HepG2 (cell line): ENCODE measurements around the gene SEMA3G. TPM values are rescaled to one million over a fixed set of nuclear protein-coding genes. Genes with fewer than 3 reads are reported as not detected.

Experiments
- AKNA ChIP-seq: sonication (generic); formaldehyde crosslinking; IDR thresholded peaks from 2 replicates; pipeline ENCODE4 v1.4.0; 2020; ENCODE audit warnings: missing genetic modification reagents, borderline replicate concordance
- BHLHE40 ChIP-seq: IDR thresholded peaks from 2 replicates; pipeline ENCODE4 v1.6.1; 2011; ENCODE audit warnings: low read length, improper control_type of control experiment
- CCDC6 ChIP-seq: sonication (generic); formaldehyde crosslinking; IDR thresholded peaks from 2 replicates; pipeline ENCODE4 v1.8.1; 2022; ENCODE audit warnings: mild to moderate bottlenecking, missing genetic modification reagents, moderate library complexity
- CSRNP1 ChIP-seq: sonication (generic); formaldehyde crosslinking; IDR thresholded peaks from 2 replicates; pipeline ENCODE4 v1.8.1; 2023; ENCODE audit warnings: mild to moderate bottlenecking, missing genetic modification reagents
- KDM5B ChIP-seq: sonication (generic); formaldehyde crosslinking; IDR thresholded peaks from 2 replicates; pipeline ENCODE4 v1.4.0; 2020; ENCODE audit warnings: missing genetic modification reagents, mild to moderate bottlenecking, borderline replicate concordance
- MXI1 ChIP-seq: IDR thresholded peaks from 3 replicates; pipeline ENCODE4 v1.6.1; 2012; ENCODE audit warnings: low read depth, low read length, inconsistent platforms, borderline replicate concordance
- PBX3 ChIP-seq: sonication (generic); formaldehyde crosslinking; IDR thresholded peaks from 2 replicates; pipeline ENCODE4 v1.8.1; 2023; ENCODE audit warnings: missing genetic modification reagents, inconsistent platforms, borderline replicate concordance
- TAF1 ChIP-seq: sonication (generic); formaldehyde crosslinking; IDR thresholded peaks from 2 replicates; pipeline ENCODE4 v1.4.0; 2020; ENCODE audit warnings: missing genetic modification reagents
- TCF7L2 ChIP-seq: IDR thresholded peaks from 2 replicates; pipeline ENCODE4 v1.6.1; 2011; ENCODE audit warnings: mild to moderate bottlenecking, low read depth, low read length, moderate library complexity
- THAP11 ChIP-seq: IDR thresholded peaks from 2 replicates; pipeline ENCODE4 v1.6.1; 2016; ENCODE audit warnings: missing biosample characterization, missing genetic modification reagents
- XRCC5 ChIP-seq: fragments of 200-400 bp; formaldehyde crosslinking; optimal IDR thresholded peaks from 2 replicates; pipeline ENCODE3; 2017; ENCODE audit warnings: mild to moderate bottlenecking, low read length
- ZBTB44 ChIP-seq: sonication (generic); formaldehyde crosslinking; IDR thresholded peaks from 2 replicates; pipeline ENCODE4 v1.4.0; 2020; ENCODE audit warnings: missing genetic modification reagents
- ZNF121 ChIP-seq: sonication (generic); formaldehyde crosslinking; IDR thresholded peaks from 2 replicates; pipeline ENCODE4 v1.5.0; 2020; ENCODE audit warnings: mild to moderate bottlenecking, missing genetic modification reagents
- ZNF160 ChIP-seq: sonication (generic); formaldehyde crosslinking; IDR thresholded peaks from 2 replicates; pipeline ENCODE4 v1.8.0; 2022; ENCODE audit warnings: mild to moderate bottlenecking, inconsistent platforms, missing genetic modification reagents
- ZNF296 ChIP-seq: sonication (generic); formaldehyde crosslinking; conservative IDR thresholded peaks from 2 replicates; pipeline ENCODE4 v1.5.0; 2020; ENCODE audit warnings: mild to moderate bottlenecking, missing genetic modification reagents
- ZNF383 ChIP-seq: sonication (generic); formaldehyde crosslinking; IDR thresholded peaks from 2 replicates; pipeline ENCODE4 v1.4.0; 2020; ENCODE audit warnings: missing genetic modification reagents, mild to moderate bottlenecking, borderline replicate concordance
- ZNF639 ChIP-seq: conservative IDR thresholded peaks from 2 replicates; pipeline ENCODE4 v1.6.1; 2018; ENCODE audit warnings: missing genetic modification reagents
- ZNF780A ChIP-seq: sonication (generic); formaldehyde crosslinking; IDR thresholded peaks from 2 replicates; pipeline ENCODE4 v1.8.0; 2022; ENCODE audit warnings: mild to moderate bottlenecking, missing genetic modification reagents, moderate library complexity
- polyA plus RNA-seq, 8 experiments: library from polyadenylated mRNA; depleted of rRNA in 3 of 8; stranded (reverse) in 7 of 8; unstranded in 1 of 8; fragments of >200 nt; fragmentation: Illumina TruSeq in 4 of 8; extraction: Trizol in 4 of 8; gene quantifications; 2 replicates each; pipeline versions ENCODE4 v1.2.1 to v1.2.3, GENCODE V29; 2011 to 2016; ENCODE audit warnings: low read depth in 4 of 8, missing spikeins in 1 of 8, mixed read lengths in 1 of 8; ENCODE audit not compliant: insufficient read depth in 1 of 8
- total RNA-seq, 5 experiments: library from RNA; depleted of rRNA; stranded (reverse); fragments of >200 nt; fragmentation: Illumina TruSeq; extraction: Trizol; gene quantifications; 2 replicates each; pipeline ENCODE4 v1.2.3, GENCODE V29; 2016; ENCODE audit warnings: low read depth in 1 of 5

Gene SEMA3G
- total and polyA plus RNA-seq, 2 of the 13 experiments (the other 11 are each of a cell fraction or from before 2014, with no cell fraction given): 6.1 to 8.3 TPM

GRCh38 chr3:52455283-52456168 lies 10.6 kb upstream of the SEMA3G start, which contains the start of gene NISCH (continued):
- TF ChIP-seq ZBTB44 (CRISPR knock-in tag) (no peak), ZNF160 (CRISPR knock-in tag) (no peak), ZNF780A (CRISPR knock-in tag) (no peak), PBX3 (CRISPR knock-in tag) (no peak), MXI1 (peak; percentile 66; the same call in 1 of the 3 replicates), ZNF639 (CRISPR knock-in tag) (no peak), BHLHE40 (peak; percentile 92), ZNF383 (CRISPR knock-in tag) (no peak), ZNF121 (CRISPR knock-in tag) (no peak), ZNF296 (CRISPR knock-in tag) (no peak), CCDC6 (CRISPR knock-in tag) (no peak), TAF1 (CRISPR knock-in tag) (peak; percentile 71), XRCC5 (peak; percentile 62), TCF7L2 (no peak), AKNA (CRISPR knock-in tag) (no peak), CSRNP1 (CRISPR knock-in tag) (no peak), KDM5B (CRISPR knock-in tag) (peak; percentile 78), THAP11 (CRISPR knock-in tag) (peak; percentile 80)
